ENCODE measurements around the gene LSR.
"Not testable (repeated sequence)": the region's sequence is repeated elsewhere in the genome, so short reads cannot be mapped to it uniquely, and the experiment has no call there.

The LSR gene

GRCh38 chr19:35219008-35219407, 29.8 kb upstream of the LSR start:
- no peak for DNase-seq

- DNase-seq, result no peak
Observed at GRCh38 chr19:35220315-35220921, 28.4 kb upstream of the LSR start.

- DNase-seq, result not testable (repeated sequence)
Observed at GRCh38 chr19:35220973-35221590, 27.7 kb upstream of the LSR start.

GRCh38 chr19:35222373-35223015, 26.3 kb upstream of the LSR start:
- no peak for DNase-seq

- DNase-seq, result no peak
Observed at GRCh38 chr19:35223084-35223790, 25.6 kb upstream of the LSR start.

GRCh38 chr19:35223862-35224505, 24.8 kb upstream of the LSR start:
- no peak for DNase-seq

- DNase-seq, result no peak
Observed at GRCh38 chr19:35224681-35225571, 23.9 kb upstream of the LSR start.

GRCh38 chr19:35225951-35226350, 22.9 kb upstream of the LSR start:
- DNase-seq, result no peak

GRCh38 chr19:35226748-35227147, 22.1 kb upstream of the LSR start:
- DNase-seq, result no peak

GRCh38 chr19:35228177-35228930, 20.4 kb upstream of the LSR start, which contains the start of gene FAM187B:
Gene FAM187B (minus strand): TSS chr19:35228739. CDS start chr19:35228680, 59 bp downstream.
- DNase-seq, result no peak

GRCh38 chr19:35229601-35230000, 19.2 kb upstream of the LSR start:
- no peak for DNase-seq

GRCh38 chr19:35231956-35232645, 16.7 kb upstream of the LSR start:
- DNase-seq, result no peak

- DNase-seq, result no peak
Observed at GRCh38 chr19:35232912-35233311, 15.9 kb upstream of the LSR start.

GRCh38 chr19:35236638-35237400, 12.0 kb upstream of the LSR start:
- DNase-seq, result no peak

- DNase-seq, result not testable (repeated sequence)
Observed at GRCh38 chr19:35239597-35239996, 9.2 kb upstream of the LSR start.

GRCh38 chr19:35240327-35240726, 8.5 kb upstream of the LSR start:
- no peak for DNase-seq

GRCh38 chr19:35241417-35241816, 7.4 kb upstream of the LSR start:
- no peak for DNase-seq

- no peak for DNase-seq
Observed at GRCh38 chr19:35246466-35247092, 2.2 kb upstream of the LSR start.
